Retina (tissue), 1 donor: ENCODE data around the gene CELF2.
A peak's percentile ranks its signal among the peaks of the same experiment; 100 is the strongest.

Experiments used
- DNase-seq: peaks from one replicate; pipeline ENCODE4 v3.0.0-alpha.2; 2016

The CELF2 gene

GRCh38 chr10:11023009-11023953, 5.6 kb downstream of the CELF2 start:
- no peak for DNase-seq

- no peak for DNase-seq
Measured at GRCh38 chr10:11024596-11024995, 6.9 kb downstream of the CELF2 start.

DNA sequence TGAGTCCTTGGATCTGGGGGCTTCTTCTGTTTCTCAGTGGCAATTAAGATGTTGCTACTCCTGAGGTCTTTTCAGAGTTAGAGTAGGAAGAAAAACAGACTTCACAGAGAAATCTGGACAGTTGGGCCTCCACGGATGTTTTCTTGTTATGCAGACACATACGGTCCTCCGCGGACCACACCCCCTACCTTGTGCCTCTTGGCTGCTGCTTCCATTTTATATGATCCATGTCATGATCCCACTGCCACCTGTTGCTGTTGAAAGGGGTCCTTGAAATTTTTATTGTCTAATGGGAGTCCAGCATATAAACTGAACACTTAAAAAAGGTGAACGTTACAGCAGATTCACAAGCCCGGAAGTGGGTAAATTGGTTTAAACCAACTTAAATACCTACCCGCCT, 8.3 kb downstream of the CELF2 start:
- no peak for DNase-seq

DNA sequence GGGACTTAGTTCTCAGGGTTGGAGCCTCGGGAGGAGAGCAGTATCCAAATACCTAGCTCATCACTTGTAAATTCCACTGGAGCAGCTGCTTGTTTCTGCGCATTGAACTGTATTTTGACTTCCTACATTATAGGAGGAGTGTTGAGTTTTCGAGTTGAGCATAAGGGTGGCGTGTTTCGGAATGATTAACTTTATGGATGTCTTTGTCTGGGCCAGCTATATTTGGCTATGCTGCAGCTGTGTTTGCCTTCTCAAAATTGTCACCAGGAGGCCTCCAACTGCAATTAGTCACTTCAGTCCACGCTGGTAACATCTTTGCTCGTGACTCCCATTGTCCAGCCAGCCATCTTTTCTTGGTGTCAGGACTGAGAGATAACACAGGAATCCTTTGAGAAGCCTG, 9.1 kb downstream of the CELF2 start:
- no peak for DNase-seq

DNA sequence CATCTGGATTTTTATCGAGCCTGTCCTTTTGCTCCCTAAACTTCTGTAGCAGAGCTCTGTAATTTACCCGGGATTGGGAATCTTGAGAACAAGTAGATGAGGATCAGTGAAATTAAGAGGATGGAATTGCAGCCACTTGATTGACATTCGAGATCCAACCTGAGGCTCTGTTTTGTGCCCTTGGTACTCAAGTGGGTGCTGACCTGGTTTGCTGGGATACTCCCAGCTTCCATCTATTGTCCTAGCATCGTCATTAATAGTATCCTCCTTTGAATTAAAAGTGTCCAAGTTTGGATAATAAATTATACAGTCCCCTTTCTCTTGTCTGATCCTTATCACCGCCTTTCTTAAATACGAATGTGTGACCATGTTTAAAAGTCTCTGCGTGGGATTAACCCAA, 17.1 kb downstream of the CELF2 start:
- no peak for DNase-seq

DNA sequence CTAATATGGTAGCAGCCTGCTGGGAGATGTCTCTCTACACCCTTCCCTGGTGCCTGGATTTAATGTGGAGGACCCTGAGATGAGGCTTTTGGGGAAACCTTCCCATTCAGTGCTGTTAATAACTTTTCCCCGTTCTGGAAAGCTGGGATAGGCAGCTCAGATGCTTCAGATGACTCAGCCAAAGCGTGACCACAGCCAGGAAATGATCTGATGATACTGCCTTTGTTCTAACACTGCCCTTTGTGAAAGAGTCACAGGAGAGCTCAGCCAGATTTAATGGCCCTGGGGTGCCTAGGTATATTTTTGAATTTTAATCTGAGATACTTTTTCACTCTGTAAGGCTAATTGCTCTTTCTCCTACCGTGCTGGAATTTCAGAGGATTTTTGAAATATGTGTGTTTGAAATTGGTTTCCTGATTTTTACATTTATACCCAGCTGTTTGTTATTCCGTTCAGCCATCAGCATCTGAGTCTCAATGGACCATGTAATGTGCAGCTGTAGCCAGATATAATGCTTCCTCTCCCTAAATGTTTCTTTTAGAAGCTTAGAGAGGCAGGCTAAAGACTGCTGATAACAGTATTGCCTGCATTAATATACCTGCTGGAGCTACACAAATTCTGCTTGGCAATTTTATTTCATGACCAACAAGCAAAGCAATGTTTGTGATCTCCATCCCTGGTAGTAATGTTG, 17.8 kb downstream of the CELF2 start:
- no peak for DNase-seq

DNA sequence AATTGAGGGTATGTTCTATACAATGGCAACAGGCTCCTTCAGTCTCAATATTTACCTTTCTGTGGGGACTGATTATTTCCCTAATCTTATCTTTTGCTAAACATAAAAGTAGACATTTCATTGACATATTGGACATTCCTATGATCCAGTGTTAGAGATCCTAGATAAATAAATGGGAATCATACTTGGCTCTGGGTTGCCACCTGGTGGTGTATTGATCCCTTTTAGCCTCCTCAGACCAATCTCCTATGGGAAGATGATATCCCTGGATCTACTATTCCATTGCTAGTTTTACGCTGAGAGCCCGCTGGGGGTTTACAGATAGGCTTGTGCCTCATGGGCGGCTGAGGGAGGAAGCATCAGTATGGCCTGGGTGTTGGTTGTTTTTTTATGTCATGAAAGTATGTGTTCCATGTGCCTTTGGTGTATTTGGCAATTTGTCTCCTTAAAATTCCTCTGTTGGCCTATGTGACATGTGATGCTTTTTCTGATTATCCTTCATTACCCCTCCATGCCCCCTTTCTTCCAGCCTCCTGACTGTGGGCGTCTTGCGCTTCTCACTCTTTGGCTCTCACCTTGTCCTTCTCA, 18.8 kb downstream of the CELF2 start:
- no peak for DNase-seq

GRCh38 chr10:11037991-11038390, 20.3 kb downstream of the CELF2 start:
- DNase-seq = no peak

GRCh38 chr10:11042357-11042756, 24.7 kb downstream of the CELF2 start:
- DNase-seq = no peak

DNA sequence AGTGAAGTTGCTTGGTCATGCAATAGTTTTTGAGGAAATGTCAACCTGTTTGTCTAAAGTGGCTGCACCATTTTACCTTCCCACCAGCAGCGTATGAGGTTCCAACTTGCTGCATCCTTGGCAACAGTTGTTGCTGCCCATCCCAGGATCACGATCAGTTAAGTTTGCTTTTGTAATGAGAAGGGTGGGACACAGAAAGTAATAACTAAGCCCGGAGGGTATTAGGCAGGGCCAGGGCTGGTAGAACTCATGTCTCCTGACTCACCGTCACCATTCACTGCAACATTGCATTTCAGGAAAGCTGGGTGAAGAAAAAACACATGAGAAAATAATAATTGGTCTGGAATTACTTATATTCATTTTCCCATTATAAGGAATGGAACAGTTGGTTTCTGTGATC, 25.4 kb downstream of the CELF2 start:
- DNase-seq = no peak

- no peak for DNase-seq
Measured at GRCh38 chr10:11043446-11044127, 25.9 kb downstream of the CELF2 start.

GRCh38 chr10:11045487-11045886, 27.8 kb downstream of the CELF2 start:
- DNase-seq = no peak

DNA sequence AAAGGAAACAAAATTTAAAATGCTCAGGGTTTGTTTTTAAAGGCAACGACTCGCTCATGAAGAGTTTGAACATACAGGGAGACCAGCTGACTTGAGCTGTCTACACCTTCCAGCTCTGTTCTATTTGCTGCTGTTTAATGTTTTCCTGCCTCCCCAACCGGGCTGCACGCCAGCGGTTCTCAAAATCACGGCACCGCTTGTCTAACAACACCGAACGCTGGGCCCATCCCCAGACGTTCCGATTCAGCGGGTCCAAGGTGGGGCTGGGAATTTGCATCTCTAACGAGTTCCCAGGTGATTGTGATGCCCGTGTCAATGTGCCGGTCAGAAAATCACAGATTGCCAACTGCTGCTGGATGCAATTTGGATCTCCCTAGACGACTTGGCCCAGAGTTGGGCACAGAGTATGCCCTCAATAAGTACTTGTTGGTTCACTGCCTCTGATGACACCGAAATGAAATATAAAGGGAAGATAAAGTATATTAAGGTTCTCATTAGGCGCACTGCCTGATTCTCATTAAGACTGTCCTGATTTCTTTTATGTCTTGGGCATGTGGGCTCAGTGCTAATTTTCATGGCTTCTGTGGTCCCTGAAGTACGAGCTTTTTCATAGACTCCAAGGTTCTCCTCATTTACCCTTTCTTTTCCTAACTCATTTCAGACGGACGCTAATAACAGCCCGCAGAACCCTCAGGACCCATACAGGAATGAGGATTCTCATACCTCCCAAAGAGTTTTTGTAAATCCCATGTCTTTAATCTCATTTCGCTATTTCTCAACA, 28.5 kb downstream of the CELF2 start:
- DNase-seq = no peak

- no peak for DNase-seq
Measured at GRCh38 chr10:11046776-11047160, 29.1 kb downstream of the CELF2 start.

- DNase-seq = no peak
Measured at GRCh38 chr10:11048707-11049278, 31.1 kb downstream of the CELF2 start.

- DNase-seq = no peak
Measured at GRCh38 chr10:11049806-11050205, 32.1 kb downstream of the CELF2 start.

- DNase-seq = peak; percentile 38
Measured at GRCh38 chr10:11050301-11051287, 32.9 kb downstream of the CELF2 start.

GRCh38 chr10:11057018-11057417, 39.3 kb downstream of the CELF2 start:
- no peak for DNase-seq

- DNase-seq = no peak
Measured at GRCh38 chr10:11057448-11057847, 39.8 kb downstream of the CELF2 start.

DNA sequence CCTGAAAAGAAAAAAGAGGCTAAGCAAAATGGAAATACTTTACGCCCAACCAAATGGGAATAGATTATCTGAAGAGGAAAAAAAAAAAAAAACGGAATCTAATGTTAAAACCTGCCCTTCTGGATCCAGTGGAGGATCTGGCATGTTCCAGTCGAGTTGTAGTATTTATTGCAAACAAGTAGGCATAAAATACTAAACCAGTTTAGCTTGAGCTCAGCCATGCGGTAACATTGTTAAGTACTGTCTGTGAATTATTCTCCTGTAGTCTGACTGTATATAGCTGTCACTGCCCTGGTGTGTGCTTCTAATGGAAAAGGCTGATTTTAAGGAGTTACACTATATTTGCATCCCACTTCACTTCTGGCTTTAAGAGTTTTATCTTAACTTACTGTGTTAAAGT, 40.3 kb downstream of the CELF2 start:
- no peak for DNase-seq

GRCh38 chr10:11058965-11059364, 41.3 kb downstream of the CELF2 start:
- no peak for DNase-seq
